ENCODE data around the gene HNRNPM.

GRCh38 chr19:8457827-8458226 lies 13.1 kb downstream of the HNRNPM start:
- no peak for TF ChIP-seq CTCF (IDR thresholded peaks at IDR 0.05)
- TF ChIP-seq POLR2A (IDR thresholded peaks at IDR 0.05) = no peak
